Body of pancreas (tissue), 4 donors: ENCODE data around the gene AIFM2.

ENCODE experiments used
- CTCF ChIP-seq, 7 experiments: fragments of 450-650 bp in 4 of 7; fragments of 200-600 bp in 3 of 7; sonication (generic) in 3 of 7; IDR thresholded peaks; one replicate each; pipeline ENCODE4 v1.5.1; 2016 to 2019; ENCODE audit warnings: antibody characterized with exemption in 7 of 7
- POLR2A ChIP-seq, 3 donors: fragments of 450-650 bp; IDR thresholded peaks; one replicate each; pipeline ENCODE4 v1.6.1; 2016; ENCODE audit warnings: antibody characterized with exemption in 3 of 3, mild to moderate bottlenecking in 2 of 3

- TF ChIP-seq CTCF (IDR thresholded peaks at IDR 0.05), result no peak
- TF ChIP-seq POLR2A (IDR thresholded peaks at IDR 0.05), result no peak
Measured at GRCh38 chr10:70067586-70067985, 65.0 kb downstream of the AIFM2 start.
